GM18520 (cell line): ENCODE measurements around the gene KRTAP10-1.
"Not testable (repeated sequence)": the region's sequence is repeated elsewhere in the genome, so short reads cannot be mapped to it uniquely, and the experiment has no call there.

Experiments used
- ATAC-seq: cut with Tn5 transposase; IDR thresholded peaks from one replicate; pipeline ENCODE4 v1.9.1; 2021; ENCODE audit not compliant: unreplicated experiment

The KRTAP10-1 gene

GRCh38 chr21:44539991-44540666 is at the start of gene KRTAP10-1:
KRTAP10-1 (minus strand) TSS chr21:44540195; CDS start chr21:44540150, 45 bp downstream.
- ATAC-seq = no peak

- no peak for ATAC-seq
These were observed 49.1 kb upstream of the KRTAP10-1 start for GRCh38 chr21:44589094-44589493.

- ATAC-seq = no peak
These were observed 45.9 kb upstream of the KRTAP10-1 start for GRCh38 chr21:44585892-44586291.

- no peak for ATAC-seq
These were observed 43.8 kb upstream of the KRTAP10-1 start for GRCh38 chr21:44583800-44584147.

GRCh38 chr21:44583089-44583799 is 43.2 kb upstream of the KRTAP10-1 start:
- no peak for ATAC-seq

GRCh38 chr21:44582055-44582454 is 42.1 kb upstream of the KRTAP10-1 start:
- ATAC-seq = no peak

- no peak for ATAC-seq
These were observed 41.2 kb upstream of the KRTAP10-1 start for GRCh38 chr21:44581158-44581557.

GRCh38 chr21:44580231-44580821 is 40.3 kb upstream of the KRTAP10-1 start, which contains the start of gene KRTAP10-5:
KRTAP10-5 (minus strand) TSS chr21:44580604; CDS start chr21:44580578, 26 bp downstream.
- ATAC-seq = not testable (repeated sequence)

- ATAC-seq = no peak
These were observed 39.8 kb upstream of the KRTAP10-1 start for GRCh38 chr21:44579833-44580144.

- no peak for ATAC-seq
These were observed 39.2 kb upstream of the KRTAP10-1 start for GRCh38 chr21:44579056-44579832.

GRCh38 chr21:44578371-44579055 is 38.5 kb upstream of the KRTAP10-1 start:
- no peak for ATAC-seq

- no peak for ATAC-seq
These were observed 36.0 kb upstream of the KRTAP10-1 start for GRCh38 chr21:44576025-44576420.

GRCh38 chr21:44575307-44576024 is 35.5 kb upstream of the KRTAP10-1 start:
- no peak for ATAC-seq

- no peak for ATAC-seq
These were observed 34.7 kb upstream of the KRTAP10-1 start for GRCh38 chr21:44574457-44575306.

- ATAC-seq = not testable (repeated sequence)
These were observed 33.8 kb upstream of the KRTAP10-1 start, which contains the start of gene KRTAP10-4 for GRCh38 chr21:44573630-44574456. KRTAP10-4 (plus strand) TSS chr21:44573729; CDS start chr21:44573759, 30 bp downstream.

GRCh38 chr21:44572959-44573583 is 33.1 kb upstream of the KRTAP10-1 start:
- no peak for ATAC-seq

GRCh38 chr21:44571844-44572782 is 32.1 kb upstream of the KRTAP10-1 start:
- no peak for ATAC-seq
